Stimulated activated CD4-positive, alpha-beta T cell treated with anti-CD3 and anti-CD28 coated beads, Interleukin-4, amount 100 ng/mL, for 48 hours (primary cell): ENCODE measurements around the gene CALCOCO1.
"Not testable (repeated sequence)": the region's sequence is repeated elsewhere in the genome, so short reads cannot be mapped to it uniquely, and the experiment has no call there.

Experiments used
- DNase-seq, 2 donors: peaks; one replicate each; pipeline ENCODE4 v3.0.0-alpha.2; 2020; ENCODE audit warnings: low read depth in 2 of 2

CALCOCO1 gene

DNA sequence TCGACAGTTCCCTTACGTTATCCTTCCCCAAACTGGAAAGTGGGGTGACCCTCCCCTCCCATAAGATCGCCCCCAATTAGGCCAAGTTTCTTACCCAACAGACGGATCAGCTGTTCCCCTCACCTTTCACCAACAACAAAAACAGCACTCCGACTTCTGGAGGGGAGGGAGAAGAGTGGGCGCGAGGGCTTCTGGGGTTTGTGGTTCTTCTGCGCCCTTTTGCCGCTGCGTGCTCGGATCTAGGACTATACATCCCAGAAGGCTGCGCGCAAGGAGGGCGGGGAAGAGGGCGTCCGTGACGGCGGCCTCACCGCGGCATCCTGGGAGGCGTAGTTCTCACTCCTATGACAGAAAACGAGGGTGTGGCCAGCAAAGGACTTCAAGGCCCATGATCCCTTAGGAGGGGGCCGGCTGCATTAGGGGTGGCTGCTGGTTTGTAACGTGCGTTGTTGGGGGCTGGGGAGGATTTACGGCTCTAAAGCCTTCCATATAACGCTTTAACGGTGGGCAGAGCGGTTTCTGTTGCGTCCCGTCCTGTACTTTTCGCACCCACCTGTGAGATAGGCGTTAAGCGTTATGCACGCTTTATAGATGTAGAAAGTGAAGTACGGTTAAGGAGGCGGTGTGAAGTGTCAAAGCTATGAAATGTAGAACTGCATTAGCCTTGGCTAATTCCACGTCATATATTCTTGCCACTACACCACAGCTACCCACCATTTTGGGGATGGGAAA, at the start of gene CALCOCO1:
Gene CALCOCO1, minus strand, starts transcription at position 143 of the 732 bp plus-strand sequence. CDS start 2,210 bp downstream, outside the sequence.
- DNase-seq: peak; percentile 91 to 97

GRCh38 chr12:53776872-53777271, 49.6 kb upstream of the CALCOCO1 start:
- DNase-seq: no peak

GRCh38 chr12:53775478-53776145, 48.4 kb upstream of the CALCOCO1 start:
- DNase-seq: no peak

GRCh38 chr12:53770281-53770680, 43.0 kb upstream of the CALCOCO1 start:
- DNase-seq: no peak

GRCh38 chr12:53768976-53769375, 41.7 kb upstream of the CALCOCO1 start:
- DNase-seq: no peak

DNA sequence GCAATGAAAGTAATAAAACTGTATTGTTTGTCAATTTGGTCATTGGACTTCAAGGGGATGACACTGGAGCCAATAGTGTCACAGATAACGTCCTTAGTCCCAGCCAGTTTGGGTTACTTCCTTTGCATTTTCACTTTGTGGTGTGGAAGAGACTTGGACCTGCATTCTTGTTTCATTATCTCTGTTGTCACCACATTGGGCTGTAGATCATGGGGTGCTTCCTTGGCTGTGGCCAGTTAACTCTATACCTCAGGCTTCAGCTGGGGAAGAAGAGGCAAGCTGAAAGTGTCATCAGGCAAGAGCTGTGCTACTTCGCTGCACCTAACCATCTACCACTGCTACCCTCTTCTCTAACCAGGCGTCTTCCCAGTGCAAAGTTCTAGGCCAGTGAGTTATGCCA, 39.6 kb upstream of the CALCOCO1 start:
- no peak for DNase-seq

DNA sequence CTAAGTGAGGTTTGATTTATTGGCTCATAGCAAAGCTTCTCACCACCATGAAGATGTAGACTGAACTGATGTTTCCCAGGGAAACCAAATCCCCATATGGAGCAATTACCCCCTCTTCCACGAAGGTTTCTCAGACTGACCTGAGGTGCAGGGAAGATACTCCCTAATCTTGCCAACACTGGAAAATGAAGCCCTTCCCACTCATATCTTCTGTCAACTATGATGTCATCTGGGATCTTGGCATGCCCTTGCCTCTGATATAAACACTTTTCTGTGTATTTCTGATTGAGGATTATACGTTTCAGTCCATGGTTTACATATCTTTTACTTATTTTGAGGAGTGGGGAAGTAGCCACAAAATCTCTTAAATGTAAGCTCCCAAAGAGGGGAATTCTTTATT, 38.6 kb upstream of the CALCOCO1 start:
- DNase-seq: no peak

- DNase-seq: no peak
These were observed 37.4 kb upstream of the CALCOCO1 start for GRCh38 chr12:53764615-53765014.

GRCh38 chr12:53762793-53763192, 35.5 kb upstream of the CALCOCO1 start:
- not testable (repeated sequence) for DNase-seq

DNA sequence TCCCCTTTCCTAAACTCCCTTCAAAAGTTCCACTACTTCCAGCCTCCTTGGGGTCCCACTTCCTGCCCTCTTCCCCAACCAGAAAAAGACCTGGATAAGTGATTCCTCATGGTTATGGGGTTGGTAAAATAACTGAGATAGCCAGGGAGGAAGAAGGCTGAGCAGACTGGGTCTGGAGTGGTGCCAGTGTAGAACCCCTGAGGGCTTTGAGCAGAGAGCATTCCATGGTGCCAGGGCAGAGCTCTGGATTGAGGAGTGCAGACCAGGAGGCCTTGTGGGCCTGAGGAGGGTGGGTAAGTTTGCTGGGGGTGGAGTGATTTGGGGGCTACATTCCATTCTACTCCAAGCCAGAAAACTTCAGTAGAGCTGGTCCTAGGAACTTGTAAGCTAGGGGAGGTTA, 34.1 kb upstream of the CALCOCO1 start:
- DNase-seq: no peak

DNA sequence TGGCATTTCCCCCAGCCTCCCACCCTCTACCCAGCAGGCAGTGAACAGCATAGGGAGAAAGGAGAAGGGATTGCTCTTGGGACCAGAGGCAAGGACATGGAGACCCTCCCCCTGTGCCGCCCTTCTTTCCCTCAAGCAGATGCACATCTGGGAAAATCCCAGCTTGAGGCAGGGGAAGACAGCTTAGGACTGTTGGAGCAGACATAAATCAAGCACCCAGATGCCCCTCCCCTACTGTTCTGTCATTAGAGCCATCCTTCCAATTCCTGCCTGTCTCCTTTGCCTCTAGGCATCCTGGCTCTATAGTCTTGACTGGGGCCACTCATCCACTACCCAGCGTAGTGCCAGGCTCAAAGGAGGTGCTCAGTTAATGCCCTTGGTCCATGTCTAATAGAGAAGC, 32.0 kb upstream of the CALCOCO1 start:
- no peak for DNase-seq

DNA sequence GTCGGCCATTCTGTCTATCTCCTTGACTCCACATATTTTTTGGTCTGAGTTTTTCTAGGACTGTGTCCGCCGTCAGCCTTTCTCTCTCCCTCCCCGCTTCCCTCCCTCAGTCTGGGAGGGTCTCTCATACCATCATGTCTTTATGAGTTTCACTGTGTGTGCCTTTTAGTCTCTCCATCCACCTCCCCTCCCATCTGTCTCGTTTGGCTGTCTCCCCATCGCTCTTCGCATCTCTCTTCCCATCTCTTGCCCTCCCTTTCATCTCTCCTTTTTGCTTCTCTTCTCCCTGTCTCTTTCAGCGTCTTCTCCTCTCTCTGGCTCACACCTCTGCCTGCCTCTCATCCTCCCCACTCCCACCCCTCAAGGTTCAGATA, 31.5 kb upstream of the CALCOCO1 start:
- no peak for DNase-seq

GRCh38 chr12:53758081-53758729, 31.0 kb upstream of the CALCOCO1 start:
- no peak for DNase-seq

DNA sequence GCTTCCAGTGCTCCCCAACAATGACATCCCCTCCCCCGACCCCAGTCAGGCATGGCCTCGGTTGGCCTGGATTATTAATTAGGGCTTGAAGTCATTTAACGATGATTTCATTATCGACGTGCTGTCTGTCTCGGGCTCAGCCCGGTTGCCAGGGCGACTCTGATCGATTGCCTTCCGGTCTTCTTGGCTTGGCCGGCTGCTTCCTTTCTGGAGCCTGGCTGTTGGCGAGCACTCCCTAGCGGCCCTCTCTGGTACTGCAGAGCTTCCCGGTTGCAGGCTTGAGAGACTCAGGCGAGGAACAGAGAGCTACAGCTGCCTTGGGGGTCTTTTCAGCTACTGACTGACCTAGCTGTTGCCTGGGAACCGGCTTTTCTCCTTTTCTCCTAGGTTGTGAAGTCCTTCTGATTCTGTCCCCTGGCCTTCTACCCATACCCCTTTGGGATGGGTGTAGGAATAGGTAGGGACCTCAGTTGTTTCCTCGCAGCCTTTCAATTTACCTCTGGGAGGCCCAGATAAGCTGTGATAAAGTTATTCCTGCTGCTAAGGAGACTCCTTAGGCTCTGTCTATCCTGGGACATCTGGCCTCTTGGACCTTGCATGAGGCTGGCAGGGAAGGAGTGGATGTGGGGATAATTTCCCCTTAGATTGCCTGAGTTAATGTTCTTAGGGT, 30.0 kb upstream of the CALCOCO1 start:
- DNase-seq: peak; percentile 78 to 86

- DNase-seq: no peak
These were observed 29.2 kb upstream of the CALCOCO1 start for GRCh38 chr12:53756300-53757100.

DNA sequence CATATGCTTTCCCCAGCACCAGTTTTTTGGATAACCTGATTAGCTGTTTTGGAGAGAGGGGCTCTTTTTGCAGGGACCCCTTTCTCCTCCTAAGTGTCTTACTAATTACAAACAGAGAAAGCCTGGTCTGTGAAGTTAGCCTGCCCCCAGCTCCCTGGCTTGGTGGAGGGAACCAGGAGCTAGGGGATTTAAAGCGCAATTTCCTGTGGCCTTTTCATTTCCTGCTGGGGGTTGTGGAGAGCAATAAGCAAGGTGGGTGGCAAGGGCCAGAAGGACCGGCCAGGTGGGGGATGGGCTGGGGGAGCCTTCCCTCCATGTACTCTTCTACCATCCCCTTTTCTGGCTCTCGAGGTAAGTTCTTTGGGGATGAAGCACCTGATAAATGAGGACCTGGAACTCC, 28.6 kb upstream of the CALCOCO1 start:
- DNase-seq: no peak

DNA sequence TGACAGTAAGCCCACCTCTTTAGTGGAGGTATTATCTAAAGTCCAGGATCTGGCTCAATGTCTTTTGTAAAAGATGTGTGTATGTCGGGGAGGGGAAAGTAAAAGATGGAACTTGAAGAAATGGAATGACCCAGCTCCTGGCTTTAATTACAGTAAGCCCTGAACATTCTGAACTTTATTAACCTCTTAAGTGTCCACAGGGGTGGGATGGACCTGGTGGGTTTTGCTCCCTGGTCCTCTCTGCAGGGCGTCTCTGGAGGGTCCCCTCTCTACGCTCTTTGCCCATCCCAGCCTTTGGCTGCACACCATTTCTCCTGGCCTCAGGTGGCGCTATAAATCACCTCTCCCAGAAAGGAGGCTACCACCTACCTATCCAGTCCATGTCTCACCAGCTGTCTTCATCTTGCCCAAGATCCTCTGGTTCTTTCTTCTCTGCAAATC, 28.2 kb upstream of the CALCOCO1 start:
- DNase-seq: no peak

DNA sequence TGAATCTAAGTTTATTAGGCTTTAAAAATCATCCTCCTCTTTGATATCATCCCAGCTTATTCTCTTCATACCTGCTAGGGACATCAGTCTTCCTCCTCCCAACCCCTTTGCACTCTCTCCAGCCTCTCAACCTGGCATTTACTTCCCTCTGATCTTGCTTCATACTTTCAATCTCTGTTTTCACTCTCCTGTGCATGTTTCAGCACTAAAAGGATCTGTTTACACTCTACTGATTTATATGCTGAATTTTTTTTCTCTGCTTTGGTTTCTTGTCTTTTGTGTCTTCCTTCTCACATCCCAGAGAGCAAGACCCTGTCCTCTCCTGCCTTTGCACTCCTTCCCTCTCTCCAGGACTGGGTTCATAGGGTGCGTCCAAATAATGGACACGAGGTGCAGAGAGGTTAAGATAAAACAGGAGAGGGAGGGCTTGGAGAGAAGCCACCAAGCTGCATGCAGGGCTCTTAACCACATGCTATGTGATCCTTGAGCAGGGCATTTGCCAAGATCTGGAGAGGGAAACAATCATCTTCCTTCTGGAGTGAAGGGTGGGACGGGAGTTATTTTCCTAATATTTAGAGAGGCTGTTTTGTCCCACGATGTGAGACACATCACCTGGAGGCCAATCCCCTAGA, 27.5 kb upstream of the CALCOCO1 start:
- DNase-seq: no peak

GRCh38 chr12:53754188-53754585, 26.9 kb upstream of the CALCOCO1 start:
- no peak for DNase-seq

GRCh38 chr12:53752621-53753020, 25.4 kb upstream of the CALCOCO1 start:
- no peak for DNase-seq

- no peak for DNase-seq
These were observed 24.9 kb upstream of the CALCOCO1 start for GRCh38 chr12:53752192-53752601.
